Fibroblast of the aortic adventitia (primary cell): ENCODE data around the gene TNIP1. TPM values are rescaled to one million over a fixed set of nuclear protein-coding genes. Genes with fewer than 3 reads are reported as not detected.
A peak's percentile ranks its signal among the peaks of the same experiment; 100 is the strongest.

Source experiments
- DNase-seq: peaks from one replicate; pipeline ENCODE4 v3.0.0-alpha.2; 2010; ENCODE audit warnings: low read depth
- H3K4me3 ChIP-seq: 2 replicates; pipeline ENCODE4 v1.5.1; 2011; ENCODE audit warnings: low read depth, mild to moderate bottlenecking, control low read depth, low read length, moderate library complexity
- CTCF ChIP-seq: IDR thresholded peaks from 2 replicates; pipeline ENCODE4 v1.5.1; 2011; ENCODE audit warnings: mild to moderate bottlenecking, low read length, control low read depth, inconsistent platforms; ENCODE audit not compliant: insufficient read depth
- total RNA-seq: library from RNA; depleted of rRNA; stranded (reverse); fragments of >200 nt; gene quantifications from 2 replicates; pipeline ENCODE4 v1.2.3, GENCODE V29; 2012; ENCODE audit warnings: low replicate concordance

The TNIP1 gene
- total RNA-seq, 1 donor = 42.9 TPM

GRCh38 chr5:151075698-151076331 lies 5.0 kb downstream of the TNIP1 start:
- TF ChIP-seq CTCF = no peak
- no peak overlapping the region for H3K4me3 ChIP-seq
- no peak for DNase-seq

GRCh38 chr5:151074557-151074956 lies 6.3 kb downstream of the TNIP1 start:
- DNase-seq = no peak
- TF ChIP-seq CTCF = no peak
- no peak overlapping the region for H3K4me3 ChIP-seq

- TF ChIP-seq CTCF = no peak
- H3K4me3 ChIP-seq = no peak overlapping the region
- DNase-seq = no peak
Measured at GRCh38 chr5:151073280-151073679, 7.6 kb downstream of the TNIP1 start.

GRCh38 chr5:151072630-151073025 lies 8.2 kb downstream of the TNIP1 start:
- peak; percentile 46 for DNase-seq
- TF ChIP-seq CTCF = no peak

GRCh38 chr5:151071848-151072629 lies 8.8 kb downstream of the TNIP1 start:
- no peak for TF ChIP-seq CTCF
- DNase-seq = no peak

More at GRCh38 chr5:151072630-151073025, 8.2 kb downstream of the TNIP1 start:
- H3K4me3 ChIP-seq = no peak overlapping the region

GRCh38 chr5:151071021-151071420 lies 9.8 kb downstream of the TNIP1 start:
- TF ChIP-seq CTCF = no peak
- H3K4me3 ChIP-seq = no peak overlapping the region
- DNase-seq = no peak

More at GRCh38 chr5:151071848-151072629, 8.8 kb downstream of the TNIP1 start:
- no peak overlapping the region for H3K4me3 ChIP-seq
